ENCODE measurements around the gene CALU.
A peak's percentile ranks its signal among the peaks of the same experiment; 100 is the strongest.

- peak; percentile 80 for TF ChIP-seq POLR2AphosphoS5 (IDR thresholded peaks at IDR 0.05; ENCODE audit: low read depth)
- TF ChIP-seq CTCF (conservative IDR thresholded peaks at IDR 0.05; ENCODE audit: low read depth in 2 of 2): no peak
- no peak for TF ChIP-seq ZNF114 (CRISPR knock-in tag; IDR thresholded peaks at IDR 0.05)
- TF ChIP-seq NANOG (IDR thresholded peaks at IDR 0.05; ENCODE audit: borderline replicate concordance): no peak
- TF ChIP-seq, protein P1, sequence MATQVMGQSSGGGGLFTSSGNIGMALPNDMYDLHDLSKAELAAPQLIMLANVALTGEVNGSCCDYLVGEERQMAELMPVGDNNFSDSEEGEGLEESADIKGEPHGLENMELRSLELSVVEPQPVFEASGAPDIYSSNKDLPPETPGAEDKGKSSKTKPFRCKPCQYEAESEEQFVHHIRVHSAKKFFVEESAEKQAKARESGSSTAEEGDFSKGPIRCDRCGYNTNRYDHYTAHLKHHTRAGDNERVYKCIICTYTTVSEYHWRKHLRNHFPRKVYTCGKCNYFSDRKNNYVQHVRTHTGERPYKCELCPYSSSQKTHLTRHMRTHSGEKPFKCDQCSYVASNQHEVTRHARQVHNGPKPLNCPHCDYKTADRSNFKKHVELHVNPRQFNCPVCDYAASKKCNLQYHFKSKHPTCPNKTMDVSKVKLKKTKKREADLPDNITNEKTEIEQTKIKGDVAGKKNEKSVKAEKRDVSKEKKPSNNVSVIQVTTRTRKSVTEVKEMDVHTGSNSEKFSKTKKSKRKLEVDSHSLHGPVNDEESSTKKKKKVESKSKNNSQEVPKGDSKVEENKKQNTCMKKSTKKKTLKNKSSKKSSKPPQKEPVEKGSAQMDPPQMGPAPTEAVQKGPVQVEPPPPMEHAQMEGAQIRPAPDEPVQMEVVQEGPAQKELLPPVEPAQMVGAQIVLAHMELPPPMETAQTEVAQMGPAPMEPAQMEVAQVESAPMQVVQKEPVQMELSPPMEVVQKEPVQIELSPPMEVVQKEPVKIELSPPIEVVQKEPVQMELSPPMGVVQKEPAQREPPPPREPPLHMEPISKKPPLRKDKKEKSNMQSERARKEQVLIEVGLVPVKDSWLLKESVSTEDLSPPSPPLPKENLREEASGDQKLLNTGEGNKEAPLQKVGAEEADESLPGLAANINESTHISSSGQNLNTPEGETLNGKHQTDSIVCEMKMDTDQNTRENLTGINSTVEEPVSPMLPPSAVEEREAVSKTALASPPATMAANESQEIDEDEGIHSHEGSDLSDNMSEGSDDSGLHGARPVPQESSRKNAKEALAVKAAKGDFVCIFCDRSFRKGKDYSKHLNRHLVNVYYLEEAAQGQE (IDR thresholded peaks at IDR 0.05; ENCODE audit: unreplicated experiment): no peak
- no peak for TF ChIP-seq JUNB (IDR thresholded peaks at IDR 0.05; ENCODE audit: unreplicated experiment)
Measured at GRCh38 chr7:128791121-128791971, 52.2 kb downstream of the CALU start, which contains the start of gene CCDC136.

All from GM23338 (cell line).